Activated B cell treated with CpG ODN at 0.5 μM for 24 hours (primary cell): ENCODE measurements around the gene SLC35A3. TPM values are rescaled to one million over a fixed set of nuclear protein-coding genes. Genes with fewer than 3 reads are reported as not detected.

ENCODE experiments used
- ATAC-seq: fragments of 200-7000 bp; cut with Tn5 transposase; one replicate; pipeline ENCODE4 v1.10.0; 2021; ENCODE audit warnings: low read depth, mild to moderate bottlenecking, moderate library complexity
- CTCF ChIA-PET: fragments of 350-600 bp; sonication (Branson Sonifier 250); formaldehyde crosslinking; loops from one replicate; lab custom pipeline; 2021; ENCODE audit warnings: antibody characterized with exemption; lab: Charles Lee
- POLR2A ChIA-PET: fragments of 350-600 bp; sonication (Branson Sonifier 250); formaldehyde crosslinking; loops from one replicate; lab custom pipeline; 2021; ENCODE audit warnings: antibody characterized with exemption; lab: Charles Lee
- DNase-seq: peaks from one replicate; pipeline ENCODE4 v3.0.0; 2022
- H3K27ac Mint-ChIP-seq: one replicate; pipeline ENCODE4 v1.8.0; 2020; ENCODE audit warnings: mixed read lengths
- H3K27me3 Mint-ChIP-seq: one replicate; pipeline ENCODE4 v1.8.0; 2021; ENCODE audit warnings: mixed read lengths
- H3K36me3 Mint-ChIP-seq: one replicate; pipeline ENCODE4 v1.8.0; 2021; ENCODE audit warnings: low read depth, mixed read lengths
- H3K4me1 Mint-ChIP-seq: one replicate; pipeline ENCODE4 v1.8.0; 2021; ENCODE audit warnings: mixed read lengths
- H3K4me3 Mint-ChIP-seq: one replicate; pipeline ENCODE4 v1.8.0; 2020; ENCODE audit warnings: mild to moderate bottlenecking, mixed read lengths
- H3K9me3 Mint-ChIP-seq: one replicate; pipeline ENCODE4 v1.8.0; 2020; ENCODE audit warnings: mixed read lengths
- intact Hi-C: fragments of 100-400 bp; cut with micrococcal nuclease; formaldehyde crosslinking; loops from one replicate; pipeline ENCODE4 v1.15.1; 2024
- total RNA-seq: library from RNA; stranded (reverse); gene quantifications from 2 replicates; pipeline ENCODE4 v1.2.3, GENCODE V29; 2022
- TF ChIP-seq, protein P1 (sequence below): fragments of 200-600 bp; IDR thresholded peaks from one replicate; pipeline ENCODE4 v1.8.0; 2022; ENCODE audit warnings: antibody characterized with exemption, mild to moderate bottlenecking

Gene SLC35A3
- total RNA-seq, 1 donor from 2014 or later: 21.1 TPM

DNA sequence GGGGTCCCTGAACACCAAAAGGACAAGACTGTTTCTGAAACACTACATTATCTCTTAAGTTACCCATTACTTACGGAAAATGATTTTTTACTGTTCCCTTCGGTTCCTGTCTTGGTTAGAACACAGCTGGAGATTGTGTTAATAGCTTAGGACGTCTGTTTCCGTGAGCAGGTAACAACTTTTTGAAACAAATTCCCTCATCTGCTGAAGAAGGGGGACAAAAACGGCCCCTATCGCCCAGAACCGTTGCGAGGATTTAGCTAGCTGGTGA, 67.8 kb downstream of the SLC35A3 start:
- CTCF ChIA-PET: no interaction called here

DNA sequence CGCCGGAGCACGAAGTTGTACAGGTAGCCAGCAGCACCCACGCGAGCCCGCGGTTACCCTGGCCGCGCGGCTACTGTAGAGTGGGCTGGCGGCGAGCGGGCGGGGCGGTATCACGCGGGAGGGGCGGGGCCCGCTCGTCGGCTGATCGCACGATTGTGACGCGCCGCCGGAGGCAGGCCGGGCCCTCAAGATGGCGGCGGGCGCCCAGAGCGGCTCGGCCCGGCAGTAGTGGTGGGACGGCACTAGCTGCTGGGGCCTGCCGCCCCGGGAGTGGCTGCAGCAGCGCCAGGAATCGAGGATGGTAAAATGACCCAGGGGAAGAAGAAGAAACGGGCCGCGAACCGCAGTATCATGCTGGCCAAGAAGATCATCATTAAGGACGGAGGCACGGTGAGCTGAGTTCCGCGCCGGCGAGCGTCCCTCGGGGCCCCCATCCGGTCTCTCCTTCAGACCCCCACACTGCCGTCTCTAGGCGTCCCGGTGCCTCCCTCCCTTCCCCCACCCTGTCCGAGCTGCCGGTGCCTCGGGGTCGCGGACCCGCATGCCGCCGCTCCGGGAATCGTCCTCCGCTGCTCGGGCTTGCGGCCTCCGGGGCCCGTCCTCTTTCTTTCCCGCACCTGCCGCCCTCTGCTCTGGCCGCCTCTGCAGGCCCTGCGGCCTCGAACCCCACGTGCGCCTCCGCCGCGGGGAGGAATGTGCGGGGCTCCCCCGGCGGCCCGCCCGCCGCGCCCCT, 68.3 kb downstream of the SLC35A3 start:
- TF ChIP-seq, protein P1, sequence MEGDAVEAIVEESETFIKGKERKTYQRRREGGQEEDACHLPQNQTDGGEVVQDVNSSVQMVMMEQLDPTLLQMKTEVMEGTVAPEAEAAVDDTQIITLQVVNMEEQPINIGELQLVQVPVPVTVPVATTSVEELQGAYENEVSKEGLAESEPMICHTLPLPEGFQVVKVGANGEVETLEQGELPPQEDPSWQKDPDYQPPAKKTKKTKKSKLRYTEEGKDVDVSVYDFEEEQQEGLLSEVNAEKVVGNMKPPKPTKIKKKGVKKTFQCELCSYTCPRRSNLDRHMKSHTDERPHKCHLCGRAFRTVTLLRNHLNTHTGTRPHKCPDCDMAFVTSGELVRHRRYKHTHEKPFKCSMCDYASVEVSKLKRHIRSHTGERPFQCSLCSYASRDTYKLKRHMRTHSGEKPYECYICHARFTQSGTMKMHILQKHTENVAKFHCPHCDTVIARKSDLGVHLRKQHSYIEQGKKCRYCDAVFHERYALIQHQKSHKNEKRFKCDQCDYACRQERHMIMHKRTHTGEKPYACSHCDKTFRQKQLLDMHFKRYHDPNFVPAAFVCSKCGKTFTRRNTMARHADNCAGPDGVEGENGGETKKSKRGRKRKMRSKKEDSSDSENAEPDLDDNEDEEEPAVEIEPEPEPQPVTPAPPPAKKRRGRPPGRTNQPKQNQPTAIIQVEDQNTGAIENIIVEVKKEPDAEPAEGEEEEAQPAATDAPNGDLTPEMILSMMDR: no peak
- peak; percentile 92 for ATAC-seq
- Mint-ChIP-seq H3K4me1 (peaks cover 56% of the 10 kb centered on the region), H3K27ac (peak overlapping the region; percentile 98), H3K36me3 (peaks cover 21% of the 10 kb centered on the region), H3K9me3 (no peaks in the 10 kb centered on the region), H3K4me3 (peak overlapping the region; percentile 98), H3K27me3 (no peaks in the 10 kb centered on the region)
- intact Hi-C loops: loop anchor here (1.0 to 5.0 kb wide), 10 partner anchors 8 to 1166 kb away; partner anchors contain the start of genes AGL, DBT, RTCA and TRMT13
- ChIA-PET POLR2A (interaction anchor here (0.5 to 2.9 kb wide), 15 partner anchors 8 to 1201 kb away, joined by 3 to 22 read pairs (median 4); partner anchors contain the start of genes AGL, DBT, RTCA and SASS6), CTCF (no interaction called here)
- peak; percentile 85 for DNase-seq

More for the DNA sequence above, 67.8 kb downstream of the SLC35A3 start:
- no peak for DNase-seq
- Mint-ChIP-seq H3K4me3 (peak overlapping the region; percentile 98), H3K36me3 (peaks cover 17% of the 10 kb centered on the region), H3K9me3 (no peaks in the 10 kb centered on the region), H3K27me3 (no peaks in the 10 kb centered on the region), H3K4me1 (peaks cover 51% of the 10 kb centered on the region), H3K27ac (peak overlapping the region; percentile 98)
- ATAC-seq: no peak
- TF ChIP-seq, protein P1: no peak
- POLR2A ChIA-PET: interaction anchor here (0.5 to 2.9 kb wide), 13 partner anchors 10 to 1172 kb away, joined by 3 to 22 read pairs (median 4); partner anchors contain the start of genes AGL, DBT, RTCA and SASS6
- intact Hi-C loops: loop anchor here (5.0 kb wide), 1 partner anchor 1165 kb away; no protein-coding TSS in a partner anchor

GRCh38 chr1:100038660-100039287, 69.0 kb downstream of the SLC35A3 start:
- peaks cover 24% of the 10 kb centered on the region for H3K36me3 Mint-ChIP-seq
- intact Hi-C loops: loop anchor here (1.0 to 5.0 kb wide), 10 partner anchors 8 to 1166 kb away; partner anchors contain the start of genes AGL, DBT, RTCA and TRMT13
- no peaks in the 10 kb centered on the region for H3K27me3 Mint-ChIP-seq
- ChIA-PET POLR2A (interaction anchor here (0.5 to 2.9 kb wide), 10 partner anchors 8 to 1200 kb away, joined by 3 to 22 read pairs (median 6); partner anchors contain the start of genes AGL, DBT, SASS6 and SLC30A7), CTCF (no interaction called here)
- ATAC-seq (peak; percentile 35), DNase-seq (peak; percentile 62)
- peak overlapping the region; percentile 98 for H3K27ac Mint-ChIP-seq
- H3K9me3 Mint-ChIP-seq: no peaks in the 10 kb centered on the region
- TF ChIP-seq, protein P1: no peak
- H3K4me3 Mint-ChIP-seq: peak overlapping the region; percentile 98
- peaks cover 61% of the 10 kb centered on the region for H3K4me1 Mint-ChIP-seq

GRCh38 chr1:100039591-100039990, 69.8 kb downstream of the SLC35A3 start:
- intact Hi-C loops: loop anchor here (2.0 to 5.0 kb wide), 3 partner anchors 69 to 1167 kb away; no protein-coding TSS in a partner anchor
- CTCF ChIA-PET: no interaction called here
- Mint-ChIP-seq H3K36me3 (peaks cover 29% of the 10 kb centered on the region), H3K4me1 (peaks cover 68% of the 10 kb centered on the region), H3K9me3 (no peaks in the 10 kb centered on the region), H3K27ac (peak overlapping the region; percentile 98), H3K4me3 (peak overlapping the region; percentile 98), H3K27me3 (no peaks in the 10 kb centered on the region)
- POLR2A ChIA-PET: interaction anchor here (2.3 kb wide), 1 partner anchor 70 kb away, joined by 22 read pairs; the partner anchor contains the start of gene SLC35A3
- TF ChIP-seq, protein P1: no peak
- DNase-seq (no peak), ATAC-seq (no peak)
